ENCODE results near the gene CGREF1.

CGREF1 gene

GRCh38 chr2:27059141-27059820 lies 59.6 kb downstream of the CGREF1 start:
- TF ChIP-seq, protein P1, sequence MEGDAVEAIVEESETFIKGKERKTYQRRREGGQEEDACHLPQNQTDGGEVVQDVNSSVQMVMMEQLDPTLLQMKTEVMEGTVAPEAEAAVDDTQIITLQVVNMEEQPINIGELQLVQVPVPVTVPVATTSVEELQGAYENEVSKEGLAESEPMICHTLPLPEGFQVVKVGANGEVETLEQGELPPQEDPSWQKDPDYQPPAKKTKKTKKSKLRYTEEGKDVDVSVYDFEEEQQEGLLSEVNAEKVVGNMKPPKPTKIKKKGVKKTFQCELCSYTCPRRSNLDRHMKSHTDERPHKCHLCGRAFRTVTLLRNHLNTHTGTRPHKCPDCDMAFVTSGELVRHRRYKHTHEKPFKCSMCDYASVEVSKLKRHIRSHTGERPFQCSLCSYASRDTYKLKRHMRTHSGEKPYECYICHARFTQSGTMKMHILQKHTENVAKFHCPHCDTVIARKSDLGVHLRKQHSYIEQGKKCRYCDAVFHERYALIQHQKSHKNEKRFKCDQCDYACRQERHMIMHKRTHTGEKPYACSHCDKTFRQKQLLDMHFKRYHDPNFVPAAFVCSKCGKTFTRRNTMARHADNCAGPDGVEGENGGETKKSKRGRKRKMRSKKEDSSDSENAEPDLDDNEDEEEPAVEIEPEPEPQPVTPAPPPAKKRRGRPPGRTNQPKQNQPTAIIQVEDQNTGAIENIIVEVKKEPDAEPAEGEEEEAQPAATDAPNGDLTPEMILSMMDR (conservative IDR thresholded peaks at IDR 0.05; ENCODE audit: low read depth), result no peak
- CTCF ChIA-PET, result interaction anchor here (0.6 kb wide), 1 partner anchor 26 kb away, joined by 3 read pairs; no protein-coding TSS in a partner anchor
- POLR2A ChIA-PET (ENCODE audit: low non-redundant PET), result no interaction called here
- DNase-seq (ENCODE audit: low spot score), result no peak
- H3K27ac ChIP-seq, result peak overlapping the region; percentile 26

- ChIA-PET CTCF (no interaction called here), POLR2A (ENCODE audit: low non-redundant PET) (no interaction called here)
- DNase-seq (ENCODE audit: low spot score), result no peak
- TF ChIP-seq, protein P1 (conservative IDR thresholded peaks at IDR 0.05; ENCODE audit: low read depth), result no peak
- H3K27ac ChIP-seq, result peak overlapping the region; percentile 25; the same call in 1 of the 2 replicates
These were observed 60.7 kb downstream of the CGREF1 start for GRCh38 chr2:27058210-27058609.

GRCh38 chr2:27057184-27057583 lies 61.7 kb downstream of the CGREF1 start:
- no peak for DNase-seq (ENCODE audit: low spot score)
- TF ChIP-seq, protein P1 (conservative IDR thresholded peaks at IDR 0.05; ENCODE audit: low read depth), result no peak
- CTCF ChIA-PET, result no interaction called here
- no peak overlapping the region for H3K27ac ChIP-seq
- POLR2A ChIA-PET (ENCODE audit: low non-redundant PET), result no interaction called here

DNA sequence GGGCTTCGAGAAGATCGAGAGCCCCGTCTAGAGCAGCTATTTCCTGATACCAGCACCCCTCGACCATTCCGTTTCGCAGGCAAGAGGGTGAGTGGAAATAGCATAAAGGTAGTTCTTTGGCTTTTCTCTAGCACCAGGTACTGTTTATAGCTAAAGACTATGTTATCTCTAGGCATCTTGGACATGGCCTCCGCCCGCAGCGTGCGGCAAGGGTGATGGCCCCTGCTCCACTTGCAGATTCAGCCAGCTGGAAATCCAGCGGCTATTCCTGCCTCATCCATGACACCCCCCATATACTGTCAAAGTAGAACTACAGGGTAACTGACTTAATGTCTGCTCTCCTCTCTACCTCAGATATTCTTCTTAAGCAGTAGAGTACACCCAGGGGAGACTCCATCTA lies 64.2 kb downstream of the CGREF1 start:
- no peak overlapping the region for H3K27ac ChIP-seq
- POLR2A ChIA-PET (ENCODE audit: low non-redundant PET), result interaction anchor here (1.5 kb wide), 1 partner anchor 13 kb away, joined by 3 read pairs; no protein-coding TSS in a partner anchor
- DNase-seq (ENCODE audit: low spot score), result no peak
- CTCF ChIA-PET, result interaction anchor here (0.7 to 0.8 kb wide), 3 partner anchors 48 to 1826 kb away, joined by 3 to 4 read pairs (median 3); no protein-coding TSS in a partner anchor
- TF ChIP-seq, protein P1 (conservative IDR thresholded peaks at IDR 0.05; ENCODE audit: low read depth), result no peak

DNA sequence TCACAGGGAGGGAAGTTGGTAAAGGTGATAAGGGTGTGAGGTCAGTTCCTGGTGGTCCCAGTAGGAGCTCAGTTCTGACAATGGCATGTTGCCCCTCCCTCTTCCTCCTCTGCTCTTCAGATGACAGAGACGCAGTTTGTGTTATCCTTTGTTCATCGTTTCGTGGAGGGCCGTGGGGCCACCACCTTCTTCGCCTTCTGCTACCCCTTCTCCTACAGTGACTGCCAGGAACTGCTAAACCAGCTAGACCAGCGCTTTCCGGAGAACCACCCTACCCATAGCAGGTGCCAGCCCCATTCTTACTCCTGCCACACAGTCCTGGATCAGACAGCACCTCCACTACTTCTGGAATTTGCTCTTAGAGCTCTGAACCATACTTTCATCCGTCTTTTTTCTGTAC lies 65.2 kb downstream of the CGREF1 start:
- H3K27ac ChIP-seq, result no peak overlapping the region
- ChIA-PET CTCF (interaction anchor here (0.7 kb wide), 1 partner anchor 82 kb away, joined by 3 read pairs; no protein-coding TSS in a partner anchor), POLR2A (ENCODE audit: low non-redundant PET) (no interaction called here)
- TF ChIP-seq, protein P1 (conservative IDR thresholded peaks at IDR 0.05; ENCODE audit: low read depth), result no peak
- DNase-seq (ENCODE audit: low spot score), result no peak

DNA sequence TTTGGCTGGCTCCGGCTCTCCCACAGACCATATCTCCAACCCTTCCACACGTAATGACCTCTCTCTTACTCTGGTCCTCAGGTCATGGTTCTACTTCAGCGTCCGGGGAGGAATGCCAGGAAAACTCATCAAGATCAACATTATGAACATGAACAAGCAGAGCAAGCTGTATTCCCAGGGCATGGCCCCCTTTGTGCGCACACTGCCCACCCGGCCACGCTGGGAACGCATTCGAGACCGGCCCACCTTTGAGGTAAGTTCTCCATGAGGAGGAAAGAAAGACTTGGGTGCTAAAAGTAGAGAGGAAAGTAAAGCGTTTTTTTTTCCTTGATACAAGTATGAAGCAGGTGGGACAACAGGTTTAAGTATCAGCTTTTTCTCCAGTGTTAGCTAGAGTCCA lies 65.6 kb downstream of the CGREF1 start:
- no peak overlapping the region; the same call in 1 of the 2 replicates for H3K27ac ChIP-seq
- ChIA-PET POLR2A (ENCODE audit: low non-redundant PET) (no interaction called here), CTCF (no interaction called here)
- DNase-seq (ENCODE audit: low spot score), result no peak
- TF ChIP-seq, protein P1 (conservative IDR thresholded peaks at IDR 0.05; ENCODE audit: low read depth), result no peak
